ENCODE results near the gene HDAC3.

The HDAC3 gene

GRCh38 chr5:141657937-141658545 lies 21.4 kb upstream of the HDAC3 start:
- DNase-seq (ENCODE audit: low read depth in 2 of 2): no peak

GRCh38 chr5:141657404-141657803 lies 20.8 kb upstream of the HDAC3 start:
- DNase-seq (ENCODE audit: low read depth in 2 of 2): no peak

- no peak for DNase-seq (ENCODE audit: low read depth in 2 of 2)
Measured at GRCh38 chr5:141656396-141656795, 19.7 kb upstream of the HDAC3 start.

GRCh38 chr5:141655020-141655419 lies 18.4 kb upstream of the HDAC3 start:
- DNase-seq (ENCODE audit: low read depth in 2 of 2): no peak

GRCh38 chr5:141654298-141654697 lies 17.6 kb upstream of the HDAC3 start:
- DNase-seq (ENCODE audit: low read depth in 2 of 2): no peak

GRCh38 chr5:141651728-141652105 lies 15.1 kb upstream of the HDAC3 start:
- DNase-seq (ENCODE audit: low read depth in 2 of 2): no peak

- DNase-seq (ENCODE audit: low read depth in 2 of 2): peak; percentile 71 to 78
Measured at GRCh38 chr5:141650851-141651727, 14.4 kb upstream of the HDAC3 start, which contains the start of gene FCHSD1. FCHSD1 (minus strand) TSS chr5:141651418; CDS start chr5:141651368, 50 bp downstream.

GRCh38 chr5:141649972-141650371 lies 13.3 kb upstream of the HDAC3 start:
- no peak for DNase-seq (ENCODE audit: low read depth in 2 of 2)

GRCh38 chr5:141649056-141649688 lies 12.5 kb upstream of the HDAC3 start:
- DNase-seq (ENCODE audit: low read depth in 2 of 2): no peak

GRCh38 chr5:141647851-141648250 lies 11.2 kb upstream of the HDAC3 start:
- DNase-seq (ENCODE audit: low read depth in 2 of 2): no peak

GRCh38 chr5:141647242-141647641 lies 10.6 kb upstream of the HDAC3 start:
- DNase-seq (ENCODE audit: low read depth in 2 of 2): no peak

- no peak for DNase-seq (ENCODE audit: low read depth in 2 of 2)
Measured at GRCh38 chr5:141646026-141646425, 9.4 kb upstream of the HDAC3 start.

- no peak for DNase-seq (ENCODE audit: low read depth in 2 of 2)
Measured at GRCh38 chr5:141641634-141642267, 5.1 kb upstream of the HDAC3 start.

- no peak for DNase-seq (ENCODE audit: low read depth in 2 of 2)
Measured at GRCh38 chr5:141640698-141641097, 4.0 kb upstream of the HDAC3 start.

GRCh38 chr5:141640051-141640415 lies 3.4 kb upstream of the HDAC3 start:
- DNase-seq (ENCODE audit: low read depth in 2 of 2): no peak

- DNase-seq (ENCODE audit: low read depth in 2 of 2): no peak
Measured at GRCh38 chr5:141639357-141640050, 2.9 kb upstream of the HDAC3 start.

- DNase-seq (ENCODE audit: low read depth in 2 of 2): no peak
Measured at GRCh38 chr5:141638771-141639170, 2.1 kb upstream of the HDAC3 start.

- DNase-seq (ENCODE audit: low read depth in 2 of 2): no peak
Measured at GRCh38 chr5:141637767-141638419, 1.2 kb upstream of the HDAC3 start.

- DNase-seq (ENCODE audit: low read depth in 2 of 2): peak in 1 of 2 donors; percentile 43
Measured at GRCh38 chr5:141637123-141637766, 596 bp upstream of the HDAC3 start.

- DNase-seq (ENCODE audit: low read depth in 2 of 2): no peak
Measured at GRCh38 chr5:141636106-141636412, 590 bp downstream of the HDAC3 start.

GRCh38 chr5:141635646-141636045 lies 1.0 kb downstream of the HDAC3 start:
- no peak for DNase-seq (ENCODE audit: low read depth in 2 of 2)

Measured in stimulated activated CD4-positive, alpha-beta T cell treated with anti-CD3 and anti-CD28 coated beads, Interleukin-15, amount 100 ng/mL, for 48 hours (primary cell).